H1 (cell line): ENCODE measurements around the gene IRF4. TPM values are rescaled to one million over a fixed set of nuclear protein-coding genes. Genes with fewer than 3 reads are reported as not detected.

Source experiments
- CTCF ChIA-PET: fragments of 300-600 bp; sonication (Branson Sonifier 250); formaldehyde crosslinking; loops from one replicate; lab custom pipeline; 2021; ENCODE audit not compliant: partially characterized antibody; lab: Charles Lee
- POLR2A ChIA-PET: fragments of 300-600 bp; sonication (Branson Sonifier 250); formaldehyde crosslinking; loops from one replicate; lab custom pipeline; 2021; ENCODE audit warnings: inconsistent platforms; ENCODE audit not compliant: partially characterized antibody; lab: Charles Lee
- DNase-seq, 2 experiments: peaks; one replicate each; pipeline versions ENCODE4 v3.0.0 to v3.0.0-alpha.2; 2010 to 2022; ENCODE audit warnings: low spot score in 2 of 2, low read depth in 1 of 2, mixed read lengths in 1 of 2
- FAIRE-seq: peaks from 2 replicates; lab custom pipeline; 2011; peaks lifted over from hg19 to GRCh38; lab: Jason Lieb, UNC
- H2AFZ ChIP-seq: 2 replicates; pipeline ENCODE4 v1.8.1; 2012; ENCODE audit warnings: low read length, inconsistent platforms
- H2AK5ac ChIP-seq: 2 replicates; pipeline ENCODE4 v1.6.1; 2013; ENCODE audit warnings: low read depth, low read length
- H2BK120ac ChIP-seq: replicated peaks from 2 replicates; pipeline ENCODE3; 2013; ENCODE audit warnings: low read depth, low read length, inconsistent platforms
- H2BK12ac ChIP-seq: 2 replicates; pipeline ENCODE4 v1.6.1; 2013; ENCODE audit warnings: low read depth, low read length
- H2BK15ac ChIP-seq: 2 replicates; pipeline ENCODE4 v1.6.1; 2013; ENCODE audit warnings: low read length
- H2BK20ac ChIP-seq: 2 replicates; pipeline ENCODE4 v1.6.1; 2013; ENCODE audit warnings: low read length
- H2BK5ac ChIP-seq: 2 replicates; pipeline ENCODE4 v1.6.1; 2013; ENCODE audit warnings: low read depth, low read length
- H3K14ac ChIP-seq: 2 replicates; pipeline ENCODE4 v1.6.1; 2013; ENCODE audit warnings: inconsistent platforms; ENCODE audit not compliant: insufficient read length
- H3K18ac ChIP-seq: 2 replicates; pipeline ENCODE4 v1.6.1; 2013; ENCODE audit warnings: low read length; ENCODE audit errors: extremely low read depth
- H3K23ac ChIP-seq: 2 replicates; pipeline ENCODE4 v1.6.1; 2013; ENCODE audit warnings: inconsistent platforms; ENCODE audit not compliant: insufficient read length
- H3K23me2 ChIP-seq: 2 replicates; pipeline ENCODE4 v1.6.1; 2013; ENCODE audit warnings: low read depth, low read length
- H3K27ac ChIP-seq: 2 replicates; pipeline ENCODE4 v1.6.1; 2011; ENCODE audit warnings: low read depth, low read length, inconsistent platforms
- H3K27me3 ChIP-seq, 4 experiments: replicated peaks in 1 of 4; 1 replicate in 1 of 4; 2 replicates in 3 of 4; pipeline versions ENCODE4 v1.6.1 to v1.8.1; 2011 to 2013; ENCODE audit warnings: low read length in 3 of 4, mild to moderate bottlenecking in 3 of 4, inconsistent platforms in 2 of 4, mixed read lengths in 2 of 4, moderate library complexity in 1 of 4; ENCODE audit not compliant: control insufficient read depth in 3 of 4, insufficient read depth in 3 of 4; ENCODE audit errors: extremely low read depth in 1 of 4
- H3K36me3 ChIP-seq, 4 experiments: 2 replicates each; pipeline versions ENCODE4 v1.6.1 to v1.8.1; 2011 to 2013; ENCODE audit warnings: mild to moderate bottlenecking in 4 of 4, low read length in 3 of 4, moderate library complexity in 2 of 4, control low read depth in 1 of 4, inconsistent platforms in 1 of 4; ENCODE audit not compliant: insufficient read depth in 4 of 4, control insufficient read depth in 2 of 4
- H3K4ac ChIP-seq: replicated peaks from 2 replicates; pipeline ENCODE3; 2013; ENCODE audit warnings: low read length, low read depth, mixed read lengths, inconsistent platforms; ENCODE audit not compliant: insufficient read length
- H3K4me1 ChIP-seq, 4 experiments: replicated peaks in 1 of 4; 1 replicate in 1 of 4; 2 replicates in 3 of 4; pipeline versions ENCODE4 v1.6.1 to v1.8.1; 2011 to 2013; ENCODE audit warnings: low read length in 3 of 4, inconsistent platforms in 2 of 4, mixed read lengths in 1 of 4; ENCODE audit not compliant: insufficient read depth in 4 of 4, control insufficient read depth in 3 of 4
- H3K4me2 ChIP-seq, 2 experiments: 2 replicates each; pipeline versions ENCODE4 v1.6.1 to v1.8.1; 2011 to 2013; ENCODE audit warnings: low read depth in 2 of 2, low read length in 2 of 2, control low read depth in 1 of 2, inconsistent platforms in 1 of 2, mild to moderate bottlenecking in 1 of 2; ENCODE audit not compliant: insufficient read depth in 1 of 2
- H3K4me3 ChIP-seq, 4 experiments: fragments of 200-600, 300-600 bp in 1 of 4; sonication (generic), shearing (Covaris generic), sonication (Bioruptor Twin) in 1 of 4; 2 replicates each; pipeline versions ENCODE4 v1.5.1 to v1.8.1; 2011 to 2016; ENCODE audit warnings: low read length in 4 of 4, low read depth in 3 of 4, control low read depth in 2 of 4, inconsistent platforms in 2 of 4, mild to moderate bottlenecking in 2 of 4, mixed read lengths in 1 of 4, moderate library complexity in 1 of 4; ENCODE audit not compliant: insufficient read depth in 2 of 4; ENCODE audit errors: extremely low read depth in 1 of 4
- H3K56ac ChIP-seq: replicated peaks from 2 replicates; pipeline ENCODE3; 2013; ENCODE audit warnings: low read depth, mild to moderate bottlenecking, mixed read lengths, low read length, inconsistent platforms; ENCODE audit not compliant: insufficient read length
- H3K79me1 ChIP-seq: 2 replicates; pipeline ENCODE4 v1.6.1; 2013; ENCODE audit warnings: low read depth, low read length, control low read depth
- H3K79me2 ChIP-seq, 2 experiments: 2 replicates each; pipeline versions ENCODE4 v1.6.1 to v1.8.1; 2012 to 2013; ENCODE audit warnings: low read length in 2 of 2, mild to moderate bottlenecking in 2 of 2, inconsistent platforms in 1 of 2; ENCODE audit not compliant: insufficient read depth in 2 of 2, control insufficient read depth in 1 of 2
- H3K9ac ChIP-seq, 4 experiments: replicated peaks in 1 of 4; 1 replicate in 1 of 4; 2 replicates in 3 of 4; pipeline versions ENCODE4 v1.6.1 to v1.8.1; 2011 to 2013; ENCODE audit warnings: low read depth in 3 of 4, low read length in 3 of 4, control low read depth in 2 of 4, mild to moderate bottlenecking in 2 of 4, moderate library complexity in 2 of 4, inconsistent platforms in 1 of 4; ENCODE audit errors: extremely low read depth in 1 of 4
- H3K9me3 ChIP-seq, 2 experiments: 2 replicates each; pipeline versions ENCODE4 v1.6.1 to v1.8.1; 2012 to 2013; ENCODE audit warnings: mild to moderate bottlenecking in 2 of 2, moderate library complexity in 2 of 2, control low read depth in 1 of 2, inconsistent platforms in 1 of 2, low read depth in 1 of 2, low read length in 1 of 2, mixed read lengths in 1 of 2; ENCODE audit not compliant: insufficient read depth in 2 of 2
- H4K20me1 ChIP-seq, 2 experiments: replicated peaks in 1 of 2; 2 replicates each; pipeline versions ENCODE3 to v1.8.1; 2011 to 2013; ENCODE audit warnings: inconsistent platforms in 2 of 2, low read length in 2 of 2, mild to moderate bottlenecking in 1 of 2; ENCODE audit not compliant: insufficient read depth in 2 of 2, control insufficient read depth in 1 of 2
- H4K5ac ChIP-seq: 2 replicates; pipeline ENCODE4 v1.6.1; 2013; ENCODE audit warnings: low read length, low read depth, mixed read lengths, inconsistent platforms; ENCODE audit not compliant: insufficient read length
- H4K8ac ChIP-seq: 2 replicates; pipeline ENCODE4 v1.8.0; 2013; ENCODE audit warnings: mild to moderate bottlenecking, moderate library complexity, low read length, inconsistent platforms; ENCODE audit not compliant: insufficient read depth; ENCODE audit errors: extremely low read depth
- H4K91ac ChIP-seq: replicated peaks from 2 replicates; pipeline ENCODE3; 2013; ENCODE audit warnings: low read length, mixed read lengths, inconsistent platforms; ENCODE audit not compliant: insufficient read length
- CTCF ChIP-seq, 3 experiments: IDR thresholded peaks; 1 replicate in 2 of 3; 2 replicates in 1 of 3; pipeline versions ENCODE4 v1.5.1 to v1.6.1; 2011; ENCODE audit warnings: low read length in 3 of 3, mild to moderate bottlenecking in 3 of 3, inconsistent platforms in 2 of 3, low read depth in 1 of 3, moderate library complexity in 1 of 3; ENCODE audit not compliant: insufficient read depth in 1 of 3; ENCODE audit errors: control extremely low read depth in 1 of 3
- RAD21 ChIP-seq, 2 experiments: IDR thresholded peaks in 1 of 2; conservative IDR thresholded peaks in 1 of 2; 2 replicates each; pipeline ENCODE4 v1.6.1; 2011; ENCODE audit warnings: low read depth in 2 of 2, low read length in 2 of 2, improper control_type of control experiment in 1 of 2, inconsistent platforms in 1 of 2, mild to moderate bottlenecking in 1 of 2, moderate library complexity in 1 of 2
- SRF ChIP-seq: IDR thresholded peaks from 2 replicates; pipeline ENCODE4 v1.6.1; 2011; ENCODE audit warnings: mild to moderate bottlenecking, low read depth, low read length, moderate library complexity
- WGBS, 2 experiments: shearing (Covaris generic) in 1 of 2; methylation state at CpG; one replicate each; pipeline versions ENCODE4 v1.1.6 to v1.1.7; 2013 to 2015; ENCODE audit warnings: low lambda C conversion rate in 2 of 2, mixed read lengths in 2 of 2, inconsistent platforms in 1 of 2, low coverage in 1 of 2, missing lambda C conversion rate in 1 of 2; ENCODE audit not compliant: insufficient replicate concordance in 2 of 2, insufficient coverage in 1 of 2, insufficient read length in 1 of 2; ENCODE audit errors: extremely low coverage in 1 of 2, missing lambda C conversion rate in 1 of 2; 5-methylcytosine and 5-hydroxymethylcytosine counted together
- polyA plus RNA-seq, 7 experiments: library from polyadenylated mRNA; depleted of rRNA in 3 of 7; stranded (reverse) in 5 of 7; unstranded in 2 of 7; fragments of >200 nt in 5 of 7; fragments of 200-250 nt in 2 of 7; gene quantifications; 1 replicate in 5 of 7; 2 replicates in 1 of 7; 4 replicates in 1 of 7; pipeline versions ENCODE4 v1.2.1 to v1.2.3, GENCODE V29; 2011 to 2013; ENCODE audit warnings: missing spikeins in 2 of 7, mixed read lengths in 2 of 7
- total RNA-seq: library from RNA; stranded (reverse); fragmentation: NEBNext Ultra II Directional; extraction: Animal tissue kit (Norgen Biotek cat#: 25700); gene quantifications from 2 replicates; pipeline ENCODE4 v1.2.1, GENCODE V29; 2021

IRF4 gene
- total and polyA plus RNA-seq, 2 of the 8 experiments (the other 6 are each of a cell fraction or from before 2014, with no cell fraction given) = 0.77 to 2.1 TPM

GRCh38 chr6:382883-383810, 8.4 kb upstream of the IRF4 start:
- H3K27ac ChIP-seq = no peak overlapping the region
- FAIRE-seq (no peak), DNase-seq (no peak)
- H2AFZ ChIP-seq = no peak overlapping the region
- no peak overlapping the region for H4K91ac ChIP-seq
- no peak overlapping the region for H3K4me2 ChIP-seq
- H4K5ac ChIP-seq = no peak overlapping the region
- no peak overlapping the region for H3K18ac ChIP-seq
- H3K4me3 ChIP-seq = no peak overlapping the region
- no peak overlapping the region for H2BK12ac ChIP-seq
- H2BK20ac ChIP-seq = no peak overlapping the region
- no peak overlapping the region for H3K9ac ChIP-seq
- no peak overlapping the region for H2BK5ac ChIP-seq
- H3K14ac ChIP-seq = no peak overlapping the region
- H3K4me1 ChIP-seq = no peaks in the 10 kb centered on the region
- WGBS, 2 experiments = 84% methylated on average over 15 of the region's 22 CpGs; no CpG with 5 or more reads in 1 of the 2 experiments
- H3K9me3 ChIP-seq = peaks cover 29 to 32% of the 10 kb centered on the region in 2 experiments; a peak in 3 of 4 replicates
- H2BK15ac ChIP-seq = no peak overlapping the region
- 0 out of 2 replicates have a peak overlapping the region, but pooled peaks have one; percentile 4 for H4K8ac ChIP-seq
- H2AK5ac ChIP-seq = no peak overlapping the region
- no peaks in the 10 kb centered on the region for H4K20me1 ChIP-seq
- POLR2A ChIA-PET = interaction anchor here (0.7 to 1.1 kb wide), 2 partner anchors 9 to 10 kb away, joined by 3 to 5 read pairs; partner anchors contain the start of gene IRF4
- CTCF ChIA-PET = interaction anchor here (0.6 to 3.7 kb wide), 13 partner anchors 8 to 194 kb away, joined by 3 to 11 read pairs (median 4); partner anchors contain the start of gene IRF4
- no peaks in the 10 kb centered on the region for H3K23me2 ChIP-seq
- no peak overlapping the region for H3K56ac ChIP-seq
- no peaks in the 10 kb centered on the region for H3K79me1 ChIP-seq
- TF ChIP-seq CTCF (IDR thresholded peaks at IDR 0.05; ENCODE audit: control extremely low read depth in 1 of 3, insufficient read depth in 1 of 3, low read depth in 1 of 3, low read length in 3 of 3) = peak in 1 of 3 experiments; percentile 41; a peak in 1 of 4 replicates
- peak in 1 of 2 experiments; percentile 23; a peak in 1 of 4 replicates for TF ChIP-seq RAD21 (IDR thresholded peaks at IDR 0.05 in 1 of 2, conservative IDR thresholded peaks at IDR 0.05 in 1 of 2; ENCODE audit: low read depth in 2 of 2, low read length in 2 of 2)
- TF ChIP-seq SRF = no peak
- TF ChIP-seq, all 59 proteins: peak for 2
- no peaks in the 10 kb centered on the region for H3K36me3 ChIP-seq
- no peaks in the 10 kb centered on the region; a peak in 1 of 7 replicates for H3K27me3 ChIP-seq
- H3K4ac ChIP-seq = no peak overlapping the region
- no peaks in the 10 kb centered on the region for H3K79me2 ChIP-seq
- no peak overlapping the region for H2BK120ac ChIP-seq
- H3K23ac ChIP-seq = no peak overlapping the region
